BJ (cell line): Measurements from ENCODE around the gene CYYR1. TPM values are rescaled to one million over a fixed set of nuclear protein-coding genes. Genes with fewer than 3 reads are reported as not detected.

ENCODE experiments used
- CTCF ChIA-PET: fragments of 350-600 bp; formaldehyde crosslinking; extraction: SDS; loops from one replicate; lab custom pipeline; 2021; ENCODE audit warnings: antibody characterized with exemption, inconsistent platforms; lab: Yijun Ruan, JAX
- POLR2A ChIA-PET: fragments of 300-600 bp; sonication (Branson Sonifier 250); formaldehyde crosslinking; extraction: SDS; loops from one replicate; lab custom pipeline; 2021; ENCODE audit warnings: antibody characterized with exemption; lab: Charles Lee
- DNase-seq: peaks from one replicate; pipeline ENCODE4 v3.0.0-alpha.2; 2011; ENCODE audit warnings: low read depth
- H3K27me3 ChIP-seq: 2 replicates; pipeline ENCODE4 v1.6.0; 2011; ENCODE audit warnings: low read length; ENCODE audit not compliant: control insufficient read depth, insufficient read depth
- H3K36me3 ChIP-seq: 2 replicates; pipeline ENCODE4 v1.5.1; 2011; ENCODE audit warnings: low read length; ENCODE audit not compliant: control insufficient read depth, insufficient read depth
- H3K4me3 ChIP-seq: 2 replicates; pipeline ENCODE4 v1.5.1; 2011; ENCODE audit warnings: low read depth, mild to moderate bottlenecking, control low read depth, low read length
- CTCF ChIP-seq: IDR thresholded peaks from 2 replicates; pipeline ENCODE4 v1.5.1; 2011; ENCODE audit warnings: low read depth, mild to moderate bottlenecking, control low read depth, inconsistent platforms, low read length, moderate library complexity; ENCODE audit not compliant: insufficient read depth
- polyA plus RNA-seq: library from polyadenylated mRNA; depleted of rRNA; stranded (reverse); fragments of >200 nt; gene quantifications from 2 replicates; pipeline ENCODE4 v1.2.3, GENCODE V29; 2011

Gene CYYR1
- polyA plus RNA-seq, 1 experiment, result not detected

GRCh38 chr21:26491663-26492062 is 81.4 kb downstream of the CYYR1 start:
- POLR2A ChIA-PET, result no interaction called here
- DNase-seq, result no peak
- CTCF ChIA-PET, result no interaction called here

GRCh38 chr21:26490771-26491170 is 82.3 kb downstream of the CYYR1 start:
- H3K4me3 ChIP-seq, result no peak overlapping the region
- TF ChIP-seq CTCF, result no peak
- H3K36me3 ChIP-seq, result no peaks in the 10 kb centered on the region
- DNase-seq, result no peak
- POLR2A ChIA-PET, result no interaction called here
- CTCF ChIA-PET, result interaction anchor here (0.7 kb wide), 1 partner anchor 609 kb away, joined by 3 read pairs; no protein-coding TSS in a partner anchor
- H3K27me3 ChIP-seq, result no peaks in the 10 kb centered on the region

More at GRCh38 chr21:26491663-26492062, 81.4 kb downstream of the CYYR1 start:
- H3K4me3 ChIP-seq, result no peak overlapping the region
- TF ChIP-seq CTCF, result no peak
- H3K27me3 ChIP-seq, result no peaks in the 10 kb centered on the region
- H3K36me3 ChIP-seq, result no peaks in the 10 kb centered on the region

GRCh38 chr21:26489781-26490180 is 83.3 kb downstream of the CYYR1 start:
- ChIA-PET CTCF (no interaction called here), POLR2A (no interaction called here)
- no peak for DNase-seq
- TF ChIP-seq CTCF, result no peak
- Histone ChIP-seq H3K4me3 (no peak overlapping the region), H3K36me3 (no peaks in the 10 kb centered on the region), H3K27me3 (no peaks in the 10 kb centered on the region)

- POLR2A ChIA-PET, result no interaction called here
- Histone ChIP-seq H3K4me3 (no peak overlapping the region), H3K27me3 (no peaks in the 10 kb centered on the region), H3K36me3 (no peaks in the 10 kb centered on the region)
- no peak for TF ChIP-seq CTCF
- CTCF ChIA-PET, result no interaction called here
- DNase-seq, result no peak
These were observed 85.1 kb downstream of the CYYR1 start for GRCh38 chr21:26487981-26488480.

GRCh38 chr21:26473471-26473870 is 99.6 kb downstream of the CYYR1 start:
- Histone ChIP-seq H3K4me3 (no peak overlapping the region), H3K27me3 (no peaks in the 10 kb centered on the region), H3K36me3 (no peaks in the 10 kb centered on the region)
- CTCF ChIA-PET, result no interaction called here
- no peak for TF ChIP-seq CTCF
- DNase-seq, result no peak
- POLR2A ChIA-PET, result no interaction called here
